Measurements from ENCODE around the gene UNC5A.

DNA sequence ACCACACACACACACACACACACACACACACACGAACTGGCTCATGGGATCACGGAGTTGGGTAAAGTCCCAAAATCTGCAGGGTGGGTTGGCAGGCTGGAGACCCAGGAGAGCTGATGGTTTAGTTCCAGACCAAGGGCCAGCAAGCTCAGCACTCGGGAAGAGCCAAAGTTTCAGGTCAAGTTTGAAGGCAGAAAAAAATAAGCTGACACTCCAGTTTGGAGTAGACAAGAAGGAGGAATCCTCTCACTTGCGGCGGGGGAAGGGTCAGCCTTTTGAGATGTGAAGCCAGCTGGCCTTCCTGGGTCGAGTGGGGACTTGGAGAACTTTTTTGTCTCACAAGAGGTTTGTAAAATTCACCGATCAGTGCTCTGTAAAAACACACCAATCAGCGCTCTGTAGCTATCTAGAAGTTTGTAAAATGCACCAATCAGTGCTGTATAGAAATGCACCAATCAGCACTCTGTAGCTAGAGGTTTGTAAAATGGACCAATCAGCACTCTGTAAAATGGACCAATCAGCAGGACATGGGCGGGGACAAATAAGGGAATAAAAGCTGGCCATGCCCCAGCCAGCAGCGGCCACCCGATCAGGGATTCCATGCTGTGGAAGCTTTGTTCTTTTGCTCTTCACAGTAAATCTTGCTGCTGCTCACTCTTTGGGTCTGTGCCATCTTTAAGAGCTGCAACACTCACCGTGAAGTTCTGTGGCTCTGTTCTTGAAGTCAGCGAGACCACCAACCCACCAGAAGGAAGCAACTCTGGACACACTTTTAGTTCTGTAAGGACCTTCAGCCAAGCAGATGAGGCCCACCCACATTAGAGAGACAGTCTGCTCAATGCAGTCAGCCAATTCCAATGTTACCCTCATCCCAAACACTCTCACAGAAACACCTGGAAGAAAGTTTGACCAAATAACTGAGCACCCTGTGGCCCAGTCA is 37.8 kb upstream of the UNC5A start:
- TF ChIP-seq GATA2 (IDR thresholded peaks at IDR 0.05; ENCODE audit: low read depth, low read length) (no peak), GATA3 (IDR thresholded peaks at IDR 0.05; ENCODE audit: low read depth, low read length) (no peak)
